Left colon (tissue), 2 donors: ENCODE measurements around the gene SLC17A7. TPM values are rescaled to one million over a fixed set of nuclear protein-coding genes. Genes with fewer than 3 reads are reported as not detected.
"Not testable (repeated sequence)": the region's sequence is repeated elsewhere in the genome, so short reads cannot be mapped to it uniquely, and the experiment has no call there.

Experiments used
- ATAC-seq: fragments of 200-7000 bp; cut with Tn5 transposase; one replicate; pipeline ENCODE4 v1.9.1; 2020; ENCODE audit warnings: mild to moderate bottlenecking, moderate library complexity
- DNase-seq, 2 donors: peaks; one replicate each; pipeline ENCODE4 v3.0.0-alpha.2; 2020
- intact Hi-C, 2 donors: fragments of 100-400 bp; cut with DNase I in 1 of 2; cut with micrococcal nuclease in 1 of 2; formaldehyde crosslinking; loops; one replicate each; pipeline versions ENCODE4 v1.11.2 to v1.14.0; 2022; cut with DNase I, micrococcal nuclease
- total RNA-seq, 2 donors: library from RNA; stranded (reverse); fragmentation: NEBNext Ultra II Directional; extraction: Animal tissue kit (Norgen Biotek cat#: 25700); gene quantifications; one replicate each; pipeline ENCODE4 v1.2.1, GENCODE V29; 2021
- donor health status: DM: no; HTN: no; CAD: no.
- donor health status: DM: yes; HTN: yes; CAD: no.

The SLC17A7 gene
- total RNA-seq, 2 donors from 2014 or later, result 0.24 to 0.81 TPM

DNA sequence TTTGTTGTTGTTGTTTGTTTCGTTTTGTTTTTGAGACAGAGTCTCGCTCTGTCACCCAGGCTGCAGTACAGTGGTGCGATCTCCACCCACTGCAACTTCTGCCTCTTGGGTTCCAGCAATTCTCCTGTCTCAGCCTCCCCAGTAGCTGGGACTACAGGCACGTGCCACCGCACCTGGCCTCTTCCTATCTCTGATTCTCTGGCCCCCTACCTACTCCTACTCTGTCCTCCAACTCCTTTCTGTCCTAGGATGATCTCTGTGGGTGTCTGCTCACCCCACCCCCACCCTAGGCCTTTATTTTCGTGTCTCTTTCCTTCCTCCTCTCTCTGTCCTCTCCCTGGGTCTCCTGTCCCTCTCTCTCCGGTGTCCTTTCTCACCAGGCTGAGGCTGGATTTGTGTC is 9.1 kb upstream of the SLC17A7 start:
- ATAC-seq (no peak), DNase-seq (no peak)
- intact Hi-C loops, result no loop called here

- ATAC-seq (no peak), DNase-seq (no peak)
- intact Hi-C loops, result no loop called here
Observed at GRCh38 chr19:49448432-49448786, 7.1 kb upstream of the SLC17A7 start.

- DNase-seq, result peak in 1 of 2 donors; percentile 41
- no peak for ATAC-seq
- intact Hi-C loops, result no loop called here
Observed at GRCh38 chr19:49447485-49448431, 6.4 kb upstream of the SLC17A7 start.

- intact Hi-C loops, result no loop called here
- ATAC-seq (no peak), DNase-seq (no peak)
Observed at GRCh38 chr19:49445997-49446396, 4.7 kb upstream of the SLC17A7 start.

- intact Hi-C loops, result loop anchor here in 1 of 2 donors (5.0 kb wide), 1 partner anchor 52 kb away; no protein-coding TSS in a partner anchor
- not testable (repeated sequence) for DNase-seq, ATAC-seq
Observed at GRCh38 chr19:49444100-49444700, 2.9 kb upstream of the SLC17A7 start.

GRCh38 chr19:49443366-49444099 is 2.2 kb upstream of the SLC17A7 start:
- intact Hi-C loops, result loop anchor here in 1 of 2 donors (5.0 kb wide), 1 partner anchor 51 kb away; no protein-coding TSS in a partner anchor
- ATAC-seq (peak; percentile 87), DNase-seq (peak; percentile 93 to 96)

DNA sequence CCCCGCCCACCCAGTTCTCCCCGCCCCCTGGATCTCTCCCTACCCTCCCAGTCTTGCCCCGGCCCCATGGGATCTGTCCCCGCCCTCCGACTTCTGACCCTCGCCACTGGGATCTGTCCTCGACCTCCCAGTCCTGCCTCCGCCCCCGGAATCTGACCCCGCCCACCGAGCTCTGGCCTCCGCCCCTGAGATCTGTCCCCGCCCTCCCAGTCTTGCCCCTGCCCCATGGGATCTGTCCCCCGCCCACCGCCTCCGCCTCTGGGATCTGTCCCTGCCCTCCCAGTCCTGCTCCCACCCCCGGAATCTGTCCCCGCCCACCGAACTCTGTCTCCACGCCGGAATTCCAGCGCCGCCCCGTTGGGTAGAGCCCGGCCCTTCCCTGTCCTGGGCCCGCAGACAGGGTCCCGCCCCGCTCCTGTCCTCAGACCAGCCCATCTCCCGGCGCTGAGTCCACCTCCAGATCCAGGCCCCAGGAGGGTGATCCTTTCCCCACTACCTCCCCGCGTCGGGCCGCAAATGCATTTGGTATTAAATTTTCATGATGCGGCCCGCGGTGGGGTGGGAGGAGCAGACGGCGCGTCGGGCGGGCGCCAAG is 1.5 kb upstream of the SLC17A7 start:
- ATAC-seq (peak; percentile 80), DNase-seq (peak; percentile 95 to 96)
- intact Hi-C loops, result loop anchor here in 1 of 2 donors (5.0 kb wide), 1 partner anchor 51 kb away; no protein-coding TSS in a partner anchor

DNA sequence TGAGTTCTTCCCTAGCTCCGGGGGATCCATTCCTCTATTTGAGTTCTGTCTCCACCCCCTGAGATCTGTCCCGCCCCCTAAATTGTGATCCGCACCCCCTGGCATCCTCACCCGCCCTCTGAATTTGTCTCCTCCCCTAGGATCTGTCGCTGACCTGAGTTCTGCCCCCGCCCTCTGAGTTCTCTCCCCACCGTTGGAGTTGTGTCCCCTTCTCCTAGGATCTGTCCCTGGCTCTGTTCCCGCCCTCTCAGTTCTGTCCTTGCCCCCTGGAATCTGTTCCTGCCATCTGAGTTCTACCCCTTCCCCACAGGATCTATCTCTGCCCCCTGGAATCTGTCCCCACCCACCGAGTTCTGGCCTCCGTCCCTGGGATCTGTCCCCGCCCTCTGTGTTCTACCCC is 1.0 kb upstream of the SLC17A7 start:
- ATAC-seq (no peak), DNase-seq (peak in 1 of 2 donors; percentile 48)
- intact Hi-C loops, result loop anchor here in 1 of 2 donors (5.0 kb wide), 1 partner anchor 50 kb away; no protein-coding TSS in a partner anchor

- DNase-seq (no peak), ATAC-seq (no peak)
- intact Hi-C loops, result loop anchor here in 1 of 2 donors (5.0 kb wide), 1 partner anchor 50 kb away; no protein-coding TSS in a partner anchor
Observed at GRCh38 chr19:49441960-49442350, 628 bp upstream of the SLC17A7 start.

- ATAC-seq, result no peak
- DNase-seq, result no peak
- intact Hi-C loops, result loop anchor here in 1 of 2 donors (5.0 kb wide), 1 partner anchor 48 kb away; no protein-coding TSS in a partner anchor
Observed at GRCh38 chr19:49440439-49441209, 703 bp downstream of the SLC17A7 start.

DNA sequence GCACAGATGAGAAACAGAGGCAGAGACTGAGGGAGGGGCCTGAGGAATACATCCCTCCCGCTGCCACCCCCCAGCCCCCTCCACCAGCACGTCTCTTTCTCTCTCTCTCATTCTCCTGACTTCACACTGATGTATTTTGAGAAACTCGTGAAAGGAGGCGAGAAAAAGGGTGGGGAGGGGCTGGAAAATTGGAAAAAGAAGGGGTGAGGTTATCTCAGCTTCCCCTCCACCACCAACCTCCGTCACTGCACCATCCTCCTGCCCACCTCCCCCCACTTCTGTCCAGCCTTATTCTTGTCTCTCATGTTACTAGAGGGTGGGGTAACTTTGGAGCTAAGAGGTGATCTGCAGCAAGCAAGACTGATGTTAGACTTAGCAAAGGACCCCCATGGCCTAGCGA is 1.5 kb downstream of the SLC17A7 start:
- DNase-seq (no peak), ATAC-seq (no peak)
- intact Hi-C loops, result loop anchor here in 1 of 2 donors (5.0 to 10.0 kb wide), 2 partner anchors 48 to 175 kb away; no protein-coding TSS in a partner anchor

DNA sequence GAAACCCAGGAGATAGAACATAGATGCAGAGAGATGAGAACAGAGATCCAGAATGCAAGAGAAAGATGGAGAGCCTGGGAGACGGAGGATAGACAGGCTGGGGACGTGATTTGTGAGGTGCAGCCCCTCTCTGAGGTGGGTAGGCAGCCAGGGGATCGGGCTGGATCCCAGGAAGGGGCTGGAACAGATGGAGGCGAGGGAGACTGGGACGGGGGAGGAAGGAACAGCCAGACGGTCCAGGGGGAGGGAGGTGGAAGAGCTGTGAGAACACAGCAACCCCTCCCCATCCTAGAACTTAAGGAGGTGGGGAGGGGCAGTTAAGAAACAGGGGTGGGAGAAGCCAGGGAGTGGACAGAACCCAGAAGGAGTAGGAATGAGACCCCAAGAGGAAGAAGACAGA is 3.1 kb downstream of the SLC17A7 start:
- DNase-seq (no peak), ATAC-seq (no peak)
- intact Hi-C loops, result loop anchor here in 1 of 2 donors (10.0 kb wide), 1 partner anchor 173 kb away; no protein-coding TSS in a partner anchor

DNA sequence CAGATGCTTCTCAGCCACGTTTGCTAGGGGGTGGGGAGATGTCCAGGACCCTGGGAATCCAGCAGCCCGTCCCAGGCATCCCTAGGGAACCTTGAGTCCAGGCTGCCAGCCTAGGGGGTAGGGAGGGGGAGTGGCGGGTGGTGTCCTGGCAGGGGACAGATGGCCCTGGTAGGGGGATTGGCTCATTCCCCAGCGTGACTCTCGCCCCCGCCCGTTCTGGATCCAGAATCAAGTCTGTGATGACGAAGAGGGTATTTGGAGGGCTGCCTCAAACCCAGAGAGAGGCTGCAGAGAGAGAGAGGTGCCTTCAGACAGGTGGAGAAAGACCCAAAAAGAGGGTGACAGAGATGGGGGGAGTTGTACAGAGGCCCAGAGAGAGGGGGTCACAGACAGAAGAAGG is 4.1 kb downstream of the SLC17A7 start:
- DNase-seq (no peak), ATAC-seq (no peak)
- intact Hi-C loops, result loop anchor here in 1 of 2 donors (10.0 kb wide), 1 partner anchor 172 kb away; no protein-coding TSS in a partner anchor

DNA sequence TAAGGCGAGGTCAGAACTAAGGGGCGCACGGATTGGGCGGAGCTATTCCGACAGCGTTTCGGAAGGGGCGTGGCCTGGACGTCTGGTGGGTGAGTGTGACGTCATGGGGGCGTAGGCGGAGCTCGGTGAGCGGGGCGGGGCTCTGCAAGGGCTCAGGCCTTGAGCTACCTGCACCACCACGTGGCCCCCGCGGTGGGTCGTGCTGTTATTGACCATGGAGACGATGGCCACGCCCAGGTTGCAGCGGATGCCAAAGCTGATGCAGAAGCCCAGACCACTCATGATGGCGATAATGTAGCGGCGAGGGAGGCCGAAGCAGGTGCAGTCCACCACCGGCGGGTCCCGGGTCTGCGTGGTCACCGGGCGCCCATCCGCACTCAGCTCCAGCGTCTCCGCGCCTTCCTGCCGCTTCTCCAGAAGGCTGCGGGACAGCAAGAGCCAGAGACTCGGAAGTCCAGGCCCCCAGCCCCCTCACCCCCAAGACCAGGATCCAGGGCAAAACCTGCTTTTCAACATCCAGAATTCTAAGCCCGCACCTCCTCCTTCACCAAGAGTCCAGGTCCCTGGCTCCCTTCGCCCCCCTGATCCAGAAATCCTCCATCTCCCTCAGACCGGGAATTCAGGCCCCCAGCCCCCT is 4.8 kb downstream of the SLC17A7 start:
- DNase-seq, result no peak
- intact Hi-C loops, result loop anchor here in 1 of 2 donors (10.0 kb wide), 1 partner anchor 172 kb away; no protein-coding TSS in a partner anchor
- no peak for ATAC-seq

DNA sequence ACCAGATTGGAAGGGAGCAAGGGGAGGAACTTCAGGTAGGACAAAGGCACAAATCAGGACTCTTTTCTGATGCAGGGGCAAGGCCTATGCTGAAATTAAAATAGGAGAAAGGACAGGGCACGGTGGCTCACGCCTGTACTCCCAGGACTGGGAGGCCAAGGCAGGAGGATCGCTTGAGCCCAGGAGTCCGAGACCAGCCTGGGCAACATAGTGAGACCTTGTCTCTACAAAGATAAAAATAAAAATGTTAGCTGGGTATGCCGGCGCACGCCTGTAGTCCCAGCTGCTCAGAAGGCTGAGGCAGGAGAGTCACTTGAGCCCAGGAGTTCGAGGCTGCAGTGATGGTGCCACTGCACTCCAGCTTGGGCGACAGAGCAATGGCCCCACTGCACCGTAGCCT is 5.7 kb downstream of the SLC17A7 start:
- no peak for ATAC-seq
- no peak for DNase-seq
- intact Hi-C loops, result loop anchor here in 1 of 2 donors (10.0 kb wide), 1 partner anchor 171 kb away; no protein-coding TSS in a partner anchor

DNA sequence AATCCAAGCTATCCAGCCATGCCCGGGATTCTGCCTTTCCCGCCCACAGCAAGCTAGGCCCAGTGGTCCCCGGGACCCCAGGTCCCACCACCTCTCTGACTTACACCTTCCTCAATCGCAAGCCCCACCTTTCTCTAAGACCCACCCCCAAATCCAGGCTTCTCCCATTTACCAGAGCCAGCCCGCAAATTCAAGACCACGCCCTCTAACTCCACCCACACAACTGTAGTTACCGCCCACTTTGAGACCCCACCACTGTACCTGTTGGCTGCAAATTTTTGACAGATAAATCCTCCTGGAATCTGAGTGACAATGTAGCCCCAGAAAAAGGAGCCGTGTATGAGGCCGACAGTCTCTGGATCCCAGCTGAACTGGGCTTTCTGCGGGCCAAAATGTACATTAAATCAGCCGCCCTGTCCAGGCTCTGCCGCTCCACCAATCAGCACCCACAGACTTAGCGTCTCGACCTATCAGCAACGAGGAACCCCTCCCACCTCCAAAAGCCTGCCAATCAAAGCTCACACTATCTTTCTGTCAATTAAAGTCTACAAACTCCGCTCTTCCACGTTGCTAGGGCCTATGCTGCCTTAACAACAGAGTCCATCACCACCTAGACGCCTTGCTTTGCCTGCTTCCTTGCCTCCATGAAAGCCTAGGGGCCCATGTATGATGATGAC is 6.3 kb downstream of the SLC17A7 start:
- intact Hi-C loops, result loop anchor here in 1 of 2 donors (10.0 kb wide), 1 partner anchor 170 kb away; no protein-coding TSS in a partner anchor
- no peak for ATAC-seq
- DNase-seq, result no peak
